HG02642 (cell line): ENCODE data around the gene NCAPG2.
A peak's percentile ranks its signal among the peaks of the same experiment; 100 is the strongest.
"Not testable (repeated sequence)": the region's sequence is repeated elsewhere in the genome, so short reads cannot be mapped to it uniquely, and the experiment has no call there.

Experiments used
- ATAC-seq: cut with Tn5 transposase; IDR thresholded peaks from one replicate; pipeline ENCODE4 v1.9.1; 2021; ENCODE audit warnings: mild to moderate bottlenecking; ENCODE audit not compliant: unreplicated experiment, poor library complexity

Gene NCAPG2

GRCh38 chr7:158706710-158707590, 2.3 kb upstream of the NCAPG2 start:
- ATAC-seq = no peak

- no peak for ATAC-seq
Observed at GRCh38 chr7:158706273-158706704, 1.7 kb upstream of the NCAPG2 start.

GRCh38 chr7:158705234-158705850, 738 bp upstream of the NCAPG2 start:
- ATAC-seq = no peak

- ATAC-seq = not testable (repeated sequence)
Observed at GRCh38 chr7:158703679-158704523, 703 bp downstream of the NCAPG2 start.

GRCh38 chr7:158702944-158703343, 1.7 kb downstream of the NCAPG2 start:
- ATAC-seq = no peak

GRCh38 chr7:158702196-158702595, 2.4 kb downstream of the NCAPG2 start:
- no peak for ATAC-seq

GRCh38 chr7:158700008-158700407, 4.6 kb downstream of the NCAPG2 start:
- no peak for ATAC-seq

- no peak for ATAC-seq
Observed at GRCh38 chr7:158699341-158699740, 5.3 kb downstream of the NCAPG2 start.

GRCh38 chr7:158698657-158699195, 5.9 kb downstream of the NCAPG2 start:
- no peak for ATAC-seq

GRCh38 chr7:158697597-158697996, 7.0 kb downstream of the NCAPG2 start:
- ATAC-seq = not testable (repeated sequence)

GRCh38 chr7:158695726-158696452, 8.7 kb downstream of the NCAPG2 start:
- ATAC-seq = peak; percentile 86

GRCh38 chr7:158695056-158695455, 9.5 kb downstream of the NCAPG2 start:
- no peak for ATAC-seq

- ATAC-seq = no peak
Observed at GRCh38 chr7:158694650-158695049, 10.0 kb downstream of the NCAPG2 start.

- ATAC-seq = no peak
Observed at GRCh38 chr7:158689488-158689887, 15.1 kb downstream of the NCAPG2 start.

GRCh38 chr7:158687406-158687805, 17.2 kb downstream of the NCAPG2 start:
- no peak for ATAC-seq

- ATAC-seq = no peak
Observed at GRCh38 chr7:158685693-158686092, 18.9 kb downstream of the NCAPG2 start.

GRCh38 chr7:158684329-158684728, 20.3 kb downstream of the NCAPG2 start:
- no peak for ATAC-seq

GRCh38 chr7:158683541-158683940, 21.1 kb downstream of the NCAPG2 start:
- no peak for ATAC-seq

GRCh38 chr7:158682456-158682855, 22.1 kb downstream of the NCAPG2 start:
- ATAC-seq = no peak

GRCh38 chr7:158680754-158681153, 23.9 kb downstream of the NCAPG2 start:
- no peak for ATAC-seq
